ENCODE data around the gene PLXDC1.

DNA sequence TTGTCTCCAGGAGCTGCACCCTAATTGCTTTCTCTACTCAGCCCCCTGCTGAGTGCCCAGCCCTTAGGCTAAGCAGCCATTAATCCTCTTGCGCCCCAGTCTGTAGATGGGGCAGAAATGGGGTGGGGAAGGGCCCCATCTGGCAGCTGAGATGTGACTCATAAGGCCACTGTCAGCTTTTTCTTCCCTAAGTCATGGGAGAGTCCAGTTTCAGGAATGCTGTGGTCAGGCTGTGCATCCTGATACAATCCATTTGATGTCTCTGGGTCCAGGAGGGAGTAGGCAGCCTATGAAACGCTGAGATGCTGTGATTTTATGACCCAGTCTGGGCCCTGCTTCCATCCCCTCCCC lies 12.3 kb downstream of the PLXDC1 start:
- TF ChIP-seq, protein P1, sequence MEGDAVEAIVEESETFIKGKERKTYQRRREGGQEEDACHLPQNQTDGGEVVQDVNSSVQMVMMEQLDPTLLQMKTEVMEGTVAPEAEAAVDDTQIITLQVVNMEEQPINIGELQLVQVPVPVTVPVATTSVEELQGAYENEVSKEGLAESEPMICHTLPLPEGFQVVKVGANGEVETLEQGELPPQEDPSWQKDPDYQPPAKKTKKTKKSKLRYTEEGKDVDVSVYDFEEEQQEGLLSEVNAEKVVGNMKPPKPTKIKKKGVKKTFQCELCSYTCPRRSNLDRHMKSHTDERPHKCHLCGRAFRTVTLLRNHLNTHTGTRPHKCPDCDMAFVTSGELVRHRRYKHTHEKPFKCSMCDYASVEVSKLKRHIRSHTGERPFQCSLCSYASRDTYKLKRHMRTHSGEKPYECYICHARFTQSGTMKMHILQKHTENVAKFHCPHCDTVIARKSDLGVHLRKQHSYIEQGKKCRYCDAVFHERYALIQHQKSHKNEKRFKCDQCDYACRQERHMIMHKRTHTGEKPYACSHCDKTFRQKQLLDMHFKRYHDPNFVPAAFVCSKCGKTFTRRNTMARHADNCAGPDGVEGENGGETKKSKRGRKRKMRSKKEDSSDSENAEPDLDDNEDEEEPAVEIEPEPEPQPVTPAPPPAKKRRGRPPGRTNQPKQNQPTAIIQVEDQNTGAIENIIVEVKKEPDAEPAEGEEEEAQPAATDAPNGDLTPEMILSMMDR (IDR thresholded peaks at IDR 0.05) = no peak
- TF ChIP-seq POLR2A (IDR thresholded peaks at IDR 0.05) = no peak

Data from adrenal gland (tissue), 5 donors.